Nephron (organoid): ENCODE data around the gene KLF18.

ENCODE experiments used
- H3K27ac Mint-ChIP-seq, 3 experiments: 2 replicates each; pipeline ENCODE4 v1.8.0; 2020; ENCODE audit warnings: mixed read lengths in 3 of 3, mild to moderate bottlenecking in 2 of 3, moderate library complexity in 1 of 3
- H3K27me3 Mint-ChIP-seq: 2 replicates; pipeline ENCODE4 v1.8.0; 2021; ENCODE audit warnings: low read depth, mild to moderate bottlenecking, moderate library complexity, mixed read lengths
- H3K36me3 Mint-ChIP-seq: 2 replicates; pipeline ENCODE4 v1.8.0; 2020; ENCODE audit warnings: low read depth, mixed read lengths
- H3K4me1 Mint-ChIP-seq: 2 replicates; pipeline ENCODE4 v1.8.0; 2020; ENCODE audit warnings: mixed read lengths
- H3K4me3 Mint-ChIP-seq, 3 experiments: 2 replicates each; pipeline ENCODE4 v1.8.0; 2020; ENCODE audit warnings: mild to moderate bottlenecking in 3 of 3, mixed read lengths in 3 of 3, moderate library complexity in 2 of 3
- H3K9me3 Mint-ChIP-seq: 2 replicates; pipeline ENCODE4 v1.8.0; 2020; ENCODE audit warnings: mixed read lengths
- CTCF ChIP-seq, 3 experiments: fragments of 200-600 bp; sonication (generic); IDR thresholded peaks; one replicate each; pipeline ENCODE4 v1.5.0; 2021; ENCODE audit warnings: antibody characterized with exemption in 3 of 3; ENCODE audit not compliant: unreplicated experiment in 3 of 3

Gene KLF18

DNA sequence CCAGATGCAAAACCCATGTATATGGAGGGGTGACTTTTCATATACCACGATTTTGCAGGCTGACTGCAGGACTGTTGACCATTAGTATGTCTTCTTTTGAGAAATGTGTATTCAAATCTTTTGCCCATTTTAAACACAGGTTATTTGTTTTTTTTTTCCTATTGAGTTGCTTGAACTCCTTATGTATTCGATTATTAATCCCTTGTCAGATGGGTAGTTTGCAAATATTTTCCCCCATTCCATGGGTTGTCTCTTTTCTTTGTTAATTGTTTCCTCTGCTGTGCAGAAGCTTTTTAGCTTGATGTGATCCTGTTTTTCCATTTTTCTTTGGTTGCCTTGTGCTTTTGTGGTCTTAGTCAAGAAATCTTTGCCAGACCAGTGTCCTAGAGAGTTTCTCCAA lies 47.4 kb downstream of the KLF18 start:
- Mint-ChIP-seq H3K27me3 (peaks cover 17% of the 10 kb centered on the region), H3K27ac (no peak overlapping the region), H3K4me3 (no peak overlapping the region), H3K9me3 (peaks cover 36% of the 10 kb centered on the region), H3K4me1 (peaks cover 15% of the 10 kb centered on the region), H3K36me3 (peaks cover 6% of the 10 kb centered on the region)
- TF ChIP-seq CTCF (IDR thresholded peaks at IDR 0.05; ENCODE audit: unreplicated experiment in 3 of 3): no peak

DNA sequence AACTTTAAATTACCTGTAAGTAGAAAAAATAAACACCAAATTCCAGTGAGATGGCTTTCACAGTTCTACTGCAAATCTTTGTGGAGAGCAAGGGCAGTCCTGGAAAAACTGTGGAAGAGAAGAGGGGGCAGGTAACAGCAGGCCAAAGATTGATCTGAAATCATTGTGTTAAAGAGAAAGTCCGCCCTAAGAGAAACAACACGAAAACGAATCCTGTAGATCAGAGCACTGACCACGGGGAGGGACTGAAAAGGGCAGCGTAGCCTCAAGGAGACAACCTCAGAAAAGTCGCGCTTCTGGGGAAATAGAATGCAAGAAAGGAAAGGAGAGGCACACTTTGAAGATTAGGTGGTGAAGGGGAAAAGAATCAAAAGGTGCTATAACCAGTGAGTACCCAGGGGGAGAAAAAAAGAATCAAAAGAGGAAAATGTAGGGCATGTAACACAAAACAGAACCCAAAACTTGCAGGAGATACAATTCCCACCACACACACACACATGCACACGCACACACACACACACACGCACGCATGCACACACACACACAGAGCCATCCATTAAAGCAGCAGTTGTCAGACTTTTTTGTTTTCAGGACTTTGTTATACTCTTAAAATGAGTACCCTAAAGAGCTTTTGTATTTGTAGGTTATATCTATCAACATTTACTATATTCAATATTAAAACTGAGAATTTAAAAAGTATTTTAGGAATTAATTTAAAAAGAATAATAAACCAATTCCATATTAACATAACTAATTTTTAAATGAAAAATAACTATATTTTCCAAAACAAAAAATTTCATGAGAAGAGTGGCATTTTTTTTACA lies 50.8 kb downstream of the KLF18 start:
- H3K9me3 Mint-ChIP-seq: peaks cover 18% of the 10 kb centered on the region
- H3K27me3 Mint-ChIP-seq: peaks cover 17% of the 10 kb centered on the region
- H3K27ac Mint-ChIP-seq: no peak overlapping the region
- no peaks in the 10 kb centered on the region for H3K36me3 Mint-ChIP-seq
- H3K4me3 Mint-ChIP-seq: no peak overlapping the region
- H3K4me1 Mint-ChIP-seq: peaks cover 29% of the 10 kb centered on the region
- TF ChIP-seq CTCF (IDR thresholded peaks at IDR 0.05; ENCODE audit: unreplicated experiment in 3 of 3): no peak

- Mint-ChIP-seq H3K27ac (peak overlapping the region in 1 of 3 experiments; percentile 3), H3K27me3 (peaks cover 17% of the 10 kb centered on the region), H3K4me3 (peak overlapping the region in 1 of 3 experiments; percentile 43), H3K36me3 (no peaks in the 10 kb centered on the region), H3K9me3 (peaks cover 14% of the 10 kb centered on the region), H3K4me1 (peaks cover 29% of the 10 kb centered on the region)
- no peak for TF ChIP-seq CTCF (IDR thresholded peaks at IDR 0.05; ENCODE audit: unreplicated experiment in 3 of 3)
Measured at GRCh38 chr1:44089371-44090048, 51.9 kb downstream of the KLF18 start.
